ENCODE results near the gene PREX1.

Gene PREX1

DNA sequence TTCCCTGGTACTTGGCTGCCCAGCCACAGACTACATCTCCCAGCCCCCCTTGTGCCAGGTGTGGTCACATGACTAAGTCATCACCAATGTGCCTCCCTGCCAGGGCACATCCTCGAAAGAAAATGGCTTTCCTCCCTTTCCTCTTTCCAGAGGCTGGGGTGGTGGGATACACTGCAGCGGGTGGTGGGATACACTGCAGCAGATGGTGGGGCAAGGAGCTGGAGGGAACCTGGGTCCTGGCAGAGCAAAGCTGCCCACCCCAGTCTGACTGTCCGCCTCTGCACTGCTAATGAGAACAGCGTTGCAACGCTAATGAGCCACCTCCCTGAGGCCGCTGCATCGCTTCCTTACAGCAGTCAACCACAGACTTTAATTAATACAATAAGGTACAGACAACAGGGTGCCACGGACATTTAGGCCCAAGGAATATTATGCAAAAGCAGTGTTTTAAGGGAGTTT lies 125.3 kb downstream of the PREX1 start:
- Histone ChIP-seq H2BK5ac (ENCODE audit: low read length) (no peak overlapping the region), H2BK12ac (ENCODE audit: low read length) (peak overlapping the region; percentile 60), H3K14ac (ENCODE audit: low read length) (peak overlapping the region; percentile 11), H3K23ac (ENCODE audit: low read depth, low read length, poor library complexity) (no peak overlapping the region), H3K4ac (ENCODE audit: low read length) (no peak overlapping the region), H3K36me3 (replicated peaks in 1 of 2; ENCODE audit: control insufficient read depth in 2 of 2, insufficient read depth in 2 of 2, low read length in 2 of 2) (peaks cover 0 to 100% of the 10 kb centered on the region in 2 donors), H3K27me3 (ENCODE audit: control insufficient read depth in 3 of 3, insufficient read depth in 3 of 3, low read depth in 1 of 3, low read length in 3 of 3) (no peaks in the 10 kb centered on the region), H3K4me3 (ENCODE audit: low read length in 2 of 2) (no peak overlapping the region), H2BK120ac (ENCODE audit: low read depth, low read length) (no peak overlapping the region), H3K9me3 (replicated peaks in 1 of 2; ENCODE audit: control insufficient read depth in 2 of 2, insufficient read depth in 1 of 2, low read depth in 1 of 2, low read length in 2 of 2) (peaks cover 0 to 1% of the 10 kb centered on the region in 2 donors), H3K9ac (ENCODE audit: low read depth, low read length, poor library complexity) (no peak overlapping the region), H2AK5ac (ENCODE audit: low read depth, low read length) (no peak overlapping the region), H3K4me2 (ENCODE audit: insufficient read depth, low read length, poor library complexity, severe bottlenecking) (no peak overlapping the region), H2AFZ (ENCODE audit: low read length) (no peak overlapping the region), H3K4me1 (ENCODE audit: control insufficient read depth in 2 of 2, insufficient read depth in 1 of 2, low read depth in 1 of 2, low read length in 2 of 2) (peaks cover 0 to 2% of the 10 kb centered on the region in 2 donors), H3K27ac (replicated peaks; ENCODE audit: low read length) (no peak overlapping the region), H3K18ac (ENCODE audit: low read length) (peak overlapping the region; percentile 53), H2BK15ac (ENCODE audit: low read length) (no peak overlapping the region), H4K91ac (ENCODE audit: low read depth, low read length, poor library complexity) (no peak overlapping the region), H4K8ac (ENCODE audit: low read depth, low read length) (no peak overlapping the region), H3K79me1 (ENCODE audit: low read depth, low read length) (peaks cover 2% of the 10 kb centered on the region)
- no CpG with 5 or more reads among the region's 8 CpGs for WGBS, 2 donors (ENCODE audit: extremely low coverage in 2 of 2, insufficient read length in 2 of 2, insufficient replicate concordance in 1 of 2)
- DNase-seq (ENCODE audit: low spot score) = no peak

DNA sequence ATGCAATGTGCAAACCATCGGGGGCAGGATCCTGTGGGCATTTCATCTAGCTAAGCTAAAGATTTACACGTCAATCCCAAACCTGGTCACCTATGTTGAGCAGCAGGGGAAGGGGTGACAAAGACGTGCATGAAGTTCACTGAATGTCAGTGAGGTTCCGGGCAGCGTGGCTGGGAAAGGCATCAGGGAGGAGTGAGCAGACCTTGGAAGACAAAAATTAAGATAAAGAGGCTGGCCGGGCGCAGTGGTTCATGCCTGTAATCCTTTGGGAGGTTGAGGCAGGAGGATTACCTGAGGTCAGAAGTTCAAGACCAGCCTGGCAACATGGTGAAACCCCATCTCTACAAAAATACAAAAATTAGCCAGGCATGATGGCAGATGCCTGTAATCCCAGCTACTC lies 126.1 kb downstream of the PREX1 start:
- H4K8ac ChIP-seq (ENCODE audit: low read depth, low read length) = no peak overlapping the region
- H3K79me1 ChIP-seq (ENCODE audit: low read depth, low read length) = peaks cover 2% of the 10 kb centered on the region
- no peak overlapping the region for H3K23ac ChIP-seq (ENCODE audit: low read depth, low read length, poor library complexity)
- no peak overlapping the region for H3K4me2 ChIP-seq (ENCODE audit: insufficient read depth, low read length, poor library complexity, severe bottlenecking)
- H2AK5ac ChIP-seq (ENCODE audit: low read depth, low read length) = no peak overlapping the region
- peaks cover 0 to 2% of the 10 kb centered on the region in 2 donors for H3K4me1 ChIP-seq (ENCODE audit: control insufficient read depth in 2 of 2, insufficient read depth in 1 of 2, low read depth in 1 of 2, low read length in 2 of 2)
- H3K4ac ChIP-seq (ENCODE audit: low read length) = no peak overlapping the region
- no peaks in the 10 kb centered on the region for H3K27me3 ChIP-seq (ENCODE audit: control insufficient read depth in 3 of 3, insufficient read depth in 3 of 3, low read depth in 1 of 3, low read length in 3 of 3)
- H2AFZ ChIP-seq (ENCODE audit: low read length) = no peak overlapping the region
- H2BK5ac ChIP-seq (ENCODE audit: low read length) = no peak overlapping the region
- H3K9ac ChIP-seq (ENCODE audit: low read depth, low read length, poor library complexity) = peak overlapping the region; percentile 27
- H3K18ac ChIP-seq (ENCODE audit: low read length) = no peak overlapping the region
- H2BK120ac ChIP-seq (ENCODE audit: low read depth, low read length) = no peak overlapping the region
- no CpG with 5 or more reads among the region's 7 CpGs for WGBS, 2 donors (ENCODE audit: extremely low coverage in 2 of 2, insufficient read length in 2 of 2, insufficient replicate concordance in 1 of 2)
- H3K27ac ChIP-seq (replicated peaks; ENCODE audit: low read length) = no peak overlapping the region
- H3K4me3 ChIP-seq (ENCODE audit: low read length in 2 of 2) = no peak overlapping the region
- no peak overlapping the region for H2BK15ac ChIP-seq (ENCODE audit: low read length)
- DNase-seq (ENCODE audit: low spot score) = no peak
- H4K91ac ChIP-seq (ENCODE audit: low read depth, low read length, poor library complexity) = no peak overlapping the region
- H3K14ac ChIP-seq (ENCODE audit: low read length) = no peak overlapping the region
- H3K9me3 ChIP-seq (replicated peaks in 1 of 2; ENCODE audit: control insufficient read depth in 2 of 2, insufficient read depth in 1 of 2, low read depth in 1 of 2, low read length in 2 of 2) = peaks cover 0 to 1% of the 10 kb centered on the region in 2 donors
- H3K36me3 ChIP-seq (replicated peaks in 1 of 2; ENCODE audit: control insufficient read depth in 2 of 2, insufficient read depth in 2 of 2, low read length in 2 of 2) = peaks cover 0 to 98% of the 10 kb centered on the region in 2 donors
- no peak overlapping the region for H2BK12ac ChIP-seq (ENCODE audit: low read length)

DNA sequence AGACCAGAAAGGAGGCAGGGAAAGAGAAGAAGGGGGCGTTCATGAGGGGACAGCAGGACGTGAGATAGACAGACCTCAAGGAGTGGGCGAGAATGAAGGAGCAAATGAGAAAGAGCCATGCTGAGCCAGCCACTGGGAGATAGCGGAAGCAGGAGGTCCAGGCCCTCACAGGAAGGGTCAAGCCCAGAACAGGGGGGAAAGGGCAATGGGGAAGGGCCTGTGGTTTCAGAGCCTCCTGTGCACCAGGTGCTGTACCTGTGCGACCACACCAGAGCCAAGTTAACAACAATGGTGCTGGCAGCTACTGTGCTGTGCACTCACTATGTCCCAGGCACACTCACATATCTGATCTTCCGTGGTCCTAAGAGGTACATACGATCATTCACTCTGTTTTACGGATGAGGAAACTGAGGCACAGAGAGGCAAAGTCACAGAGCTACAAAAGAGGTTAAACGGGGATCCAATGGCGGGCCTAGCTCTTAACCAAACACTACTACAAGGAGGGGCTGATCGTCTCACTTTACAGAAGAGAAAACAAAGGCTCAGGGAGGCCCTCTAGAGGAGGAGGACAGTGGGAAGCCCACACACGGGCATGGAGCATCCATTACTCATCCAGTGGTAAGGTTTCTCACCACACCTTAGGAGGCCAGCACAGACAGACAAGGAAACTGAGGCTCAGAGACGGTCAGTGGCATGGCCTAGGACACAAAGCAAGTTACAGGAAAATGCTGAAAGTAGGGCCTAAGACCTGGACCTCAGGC lies 129.1 kb downstream of the PREX1 start:
- Histone ChIP-seq H3K27ac (replicated peaks; ENCODE audit: low read length) (no peak overlapping the region), H3K4me1 (ENCODE audit: control insufficient read depth in 2 of 2, insufficient read depth in 1 of 2, low read depth in 1 of 2, low read length in 2 of 2) (peaks cover 0 to 2% of the 10 kb centered on the region in 2 donors), H3K36me3 (replicated peaks in 1 of 2; ENCODE audit: control insufficient read depth in 2 of 2, insufficient read depth in 2 of 2, low read length in 2 of 2) (peaks cover 0 to 98% of the 10 kb centered on the region in 2 donors), H3K14ac (ENCODE audit: low read length) (no peak overlapping the region), H3K4me2 (ENCODE audit: insufficient read depth, low read length, poor library complexity, severe bottlenecking) (no peak overlapping the region), H3K4me3 (ENCODE audit: low read length in 2 of 2) (no peak overlapping the region), H3K23ac (ENCODE audit: low read depth, low read length, poor library complexity) (no peak overlapping the region), H2BK120ac (ENCODE audit: low read depth, low read length) (no peak overlapping the region), H3K9ac (ENCODE audit: low read depth, low read length, poor library complexity) (no peak overlapping the region), H3K18ac (ENCODE audit: low read length) (peak overlapping the region; percentile 59), H3K27me3 (ENCODE audit: control insufficient read depth in 3 of 3, insufficient read depth in 3 of 3, low read depth in 1 of 3, low read length in 3 of 3) (no peaks in the 10 kb centered on the region), H2BK5ac (ENCODE audit: low read length) (no peak overlapping the region), H3K9me3 (replicated peaks in 1 of 2; ENCODE audit: control insufficient read depth in 2 of 2, insufficient read depth in 1 of 2, low read depth in 1 of 2, low read length in 2 of 2) (peaks cover 0 to 1% of the 10 kb centered on the region in 2 donors), H2BK15ac (ENCODE audit: low read length) (peak overlapping the region; percentile 20), H2AFZ (ENCODE audit: low read length) (no peak overlapping the region), H2BK12ac (ENCODE audit: low read length) (peak overlapping the region; percentile 69), H3K4ac (ENCODE audit: low read length) (no peak overlapping the region), H2AK5ac (ENCODE audit: low read depth, low read length) (peak overlapping the region; percentile 54), H4K8ac (ENCODE audit: low read depth, low read length) (no peak overlapping the region), H3K79me1 (ENCODE audit: low read depth, low read length) (peaks cover 2% of the 10 kb centered on the region), H4K91ac (ENCODE audit: low read depth, low read length, poor library complexity) (peak overlapping the region; percentile 22)
- DNase-seq (ENCODE audit: low spot score) = no peak
- no CpG with 5 or more reads among the region's 13 CpGs for WGBS, 2 donors (ENCODE audit: extremely low coverage in 2 of 2, insufficient read length in 2 of 2, insufficient replicate concordance in 1 of 2)

DNA sequence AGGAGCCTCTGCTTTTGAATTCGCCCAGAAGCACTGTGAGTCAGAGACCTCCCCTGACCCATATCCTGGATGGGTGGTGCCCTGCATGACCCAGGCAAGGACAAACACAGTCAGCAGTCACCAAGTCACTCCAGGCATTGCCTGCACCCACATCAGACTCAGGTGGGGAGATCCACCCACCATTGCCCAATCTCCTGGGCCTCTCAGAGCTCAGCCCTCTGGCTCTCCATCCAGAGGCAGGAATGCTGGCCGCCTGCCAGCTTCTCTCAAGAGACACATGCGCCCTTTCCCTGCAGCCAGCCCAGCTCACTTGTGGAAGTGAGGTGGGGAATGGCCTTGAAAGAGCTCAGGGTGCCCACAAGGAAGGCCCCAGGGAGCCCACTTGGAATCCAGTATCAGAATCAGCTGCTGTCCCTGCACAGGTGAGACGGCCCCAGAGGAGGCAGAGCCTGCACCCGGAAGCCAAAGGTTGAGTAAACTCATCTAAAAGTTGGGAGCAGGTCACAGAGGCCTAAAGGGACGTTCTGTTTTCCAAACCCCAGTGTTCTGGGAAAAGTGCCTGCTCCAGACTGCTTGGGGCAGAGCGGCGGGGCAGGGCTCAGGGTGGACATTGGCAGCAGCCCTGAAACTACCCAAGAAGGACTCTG lies 129.8 kb downstream of the PREX1 start:
- no peak overlapping the region for H3K4me2 ChIP-seq (ENCODE audit: insufficient read depth, low read length, poor library complexity, severe bottlenecking)
- H3K18ac ChIP-seq (ENCODE audit: low read length) = peak overlapping the region; percentile 25
- no peak overlapping the region for H2BK5ac ChIP-seq (ENCODE audit: low read length)
- H3K27me3 ChIP-seq (ENCODE audit: control insufficient read depth in 3 of 3, insufficient read depth in 3 of 3, low read depth in 1 of 3, low read length in 3 of 3) = no peaks in the 10 kb centered on the region
- WGBS, 2 donors (ENCODE audit: extremely low coverage in 2 of 2, insufficient read length in 2 of 2, insufficient replicate concordance in 1 of 2) = no CpG with 5 or more reads among the region's 8 CpGs
- H3K23ac ChIP-seq (ENCODE audit: low read depth, low read length, poor library complexity) = no peak overlapping the region
- peak overlapping the region; percentile 20 for H2BK15ac ChIP-seq (ENCODE audit: low read length)
- DNase-seq (ENCODE audit: low spot score) = no peak
- peaks cover 0 to 1% of the 10 kb centered on the region in 2 donors for H3K9me3 ChIP-seq (replicated peaks in 1 of 2; ENCODE audit: control insufficient read depth in 2 of 2, insufficient read depth in 1 of 2, low read depth in 1 of 2, low read length in 2 of 2)
- no peak overlapping the region for H2BK120ac ChIP-seq (ENCODE audit: low read depth, low read length)
- peaks cover 0 to 96% of the 10 kb centered on the region in 2 donors for H3K36me3 ChIP-seq (replicated peaks in 1 of 2; ENCODE audit: control insufficient read depth in 2 of 2, insufficient read depth in 2 of 2, low read length in 2 of 2)
- H2AFZ ChIP-seq (ENCODE audit: low read length) = no peak overlapping the region
- peaks cover 2% of the 10 kb centered on the region for H3K79me1 ChIP-seq (ENCODE audit: low read depth, low read length)
- H3K4me3 ChIP-seq (ENCODE audit: low read length in 2 of 2) = no peak overlapping the region
- H3K4me1 ChIP-seq (ENCODE audit: control insufficient read depth in 2 of 2, insufficient read depth in 1 of 2, low read depth in 1 of 2, low read length in 2 of 2) = peaks cover 0 to 2% of the 10 kb centered on the region in 2 donors
- peak overlapping the region; percentile 38 for H3K9ac ChIP-seq (ENCODE audit: low read depth, low read length, poor library complexity)
- no peak overlapping the region for H3K4ac ChIP-seq (ENCODE audit: low read length)
- no peak overlapping the region for H4K91ac ChIP-seq (ENCODE audit: low read depth, low read length, poor library complexity)
- peak overlapping the region; percentile 54 for H2AK5ac ChIP-seq (ENCODE audit: low read depth, low read length)
- H4K8ac ChIP-seq (ENCODE audit: low read depth, low read length) = no peak overlapping the region
- H3K14ac ChIP-seq (ENCODE audit: low read length) = no peak overlapping the region
- no peak overlapping the region for H2BK12ac ChIP-seq (ENCODE audit: low read length)
- no peak overlapping the region for H3K27ac ChIP-seq (replicated peaks; ENCODE audit: low read length)
